ENCODE data around the gene PCGF1. TPM values are rescaled to one million over a fixed set of nuclear protein-coding genes. Genes with fewer than 3 reads are reported as not detected.
A peak's percentile ranks its signal among the peaks of the same experiment; 100 is the strongest.

The PCGF1 gene
- total and polyA plus RNA-seq, 8 donors: 20.4 to 33.6 (median 24.1) TPM

- Histone ChIP-seq H3K27me3 (no peaks in the 10 kb centered on the region), H3K4me3 (no peak overlapping the region), H3K9me3 (no peaks in the 10 kb centered on the region), H3K4me1 (peaks cover 13 to 50% of the 10 kb centered on the region in 2 donors), H3K27ac (no peak overlapping the region), H3K36me3 (peaks cover 0 to 5% of the 10 kb centered on the region in 2 donors)
- ATAC-seq: no peak
- DNase-seq: no peak
- TF ChIP-seq CTCF (IDR thresholded peaks at IDR 0.05): no peak
- intact Hi-C loops (cut with DNase I): no loop called here
Observed at GRCh38 chr2:74551530-74551929, 44.0 kb upstream of the PCGF1 start.

- intact Hi-C loops (cut with DNase I): no loop called here
- Histone ChIP-seq H3K27ac (no peak overlapping the region), H3K27me3 (no peaks in the 10 kb centered on the region), H3K4me3 (no peak overlapping the region), H3K36me3 (no peaks in the 10 kb centered on the region), H3K4me1 (peaks cover 10 to 37% of the 10 kb centered on the region in 2 donors), H3K9me3 (no peaks in the 10 kb centered on the region)
- ATAC-seq: no peak
- no peak for TF ChIP-seq CTCF (IDR thresholded peaks at IDR 0.05)
- DNase-seq: no peak
Observed at GRCh38 chr2:74550231-74550630, 42.7 kb upstream of the PCGF1 start.

- ATAC-seq (peak; percentile 91), DNase-seq (peak in 3 of 4 donors; percentile 72 to 92 (median 74))
- Histone ChIP-seq H3K27me3 (no peaks in the 10 kb centered on the region), H3K9me3 (no peaks in the 10 kb centered on the region), H3K27ac (peak overlapping the region; percentile 30 to 50), H3K4me1 (peaks cover 8 to 34% of the 10 kb centered on the region in 2 donors), H3K36me3 (no peaks in the 10 kb centered on the region), H3K4me3 (peak overlapping the region; percentile 59 to 60)
- TF ChIP-seq CTCF (IDR thresholded peaks at IDR 0.05): no peak
- intact Hi-C loops (cut with DNase I): no loop called here
Observed at GRCh38 chr2:74548900-74549826, 41.7 kb upstream of the PCGF1 start.

GRCh38 chr2:74548285-74548899, 40.9 kb upstream of the PCGF1 start:
- Histone ChIP-seq H3K27ac (peak overlapping the region; percentile 30 to 50), H3K4me3 (peak overlapping the region; percentile 59 to 60), H3K9me3 (no peaks in the 10 kb centered on the region), H3K4me1 (peaks cover 5 to 29% of the 10 kb centered on the region in 2 donors), H3K36me3 (no peaks in the 10 kb centered on the region), H3K27me3 (no peaks in the 10 kb centered on the region)
- intact Hi-C loops (cut with DNase I): no loop called here
- DNase-seq (peak in 1 of 4 donors; percentile 13), ATAC-seq (no peak)
- no peak for TF ChIP-seq CTCF (IDR thresholded peaks at IDR 0.05)

GRCh38 chr2:74546004-74546403, 38.5 kb upstream of the PCGF1 start:
- no peaks in the 10 kb centered on the region for H3K9me3 ChIP-seq
- H3K4me1 ChIP-seq: peaks cover 0 to 24% of the 10 kb centered on the region in 2 donors
- H3K4me3 ChIP-seq: no peak overlapping the region
- no peak for ATAC-seq
- H3K36me3 ChIP-seq: no peaks in the 10 kb centered on the region
- TF ChIP-seq CTCF (IDR thresholded peaks at IDR 0.05): no peak
- no peaks in the 10 kb centered on the region for H3K27me3 ChIP-seq
- intact Hi-C loops (cut with DNase I): no loop called here
- H3K27ac ChIP-seq: no peak overlapping the region
- no peak for DNase-seq

Measured in left lung (tissue), 10 donors.